ENCODE results near the gene DLG2.

The DLG2 gene

DNA sequence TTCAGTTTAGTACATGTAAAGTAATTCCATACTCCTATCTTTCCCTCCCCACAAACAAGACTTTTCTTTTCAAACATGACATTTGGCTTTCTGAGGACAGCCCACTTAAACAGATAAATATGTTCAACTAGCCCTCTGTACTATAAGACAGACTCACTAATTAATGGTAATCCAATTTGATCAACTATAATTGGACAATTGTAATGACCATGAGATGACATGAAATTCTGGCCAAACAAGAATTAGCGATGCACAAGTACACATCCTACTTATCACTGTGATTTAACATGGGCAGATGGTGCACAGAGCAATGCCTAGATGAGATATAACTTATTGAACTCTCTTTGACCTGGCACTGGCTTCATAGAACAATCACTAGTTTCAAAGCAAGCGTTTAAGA, 1307.3 kb downstream of the DLG2 start:
- TF ChIP-seq TCF12 (IDR thresholded peaks at IDR 0.05; ENCODE audit: low read depth) (no peak), TAF1 (IDR thresholded peaks at IDR 0.05; ENCODE audit: low read depth) (no peak), NFIC (IDR thresholded peaks at IDR 0.05) (no peak), EGR1 (IDR thresholded peaks at IDR 0.05) (no peak), EP300 (IDR thresholded peaks at IDR 0.05; ENCODE audit: borderline replicate concordance) (no peak), TEAD4 (IDR thresholded peaks at IDR 0.05) (no peak)
- TF ChIP-seq, protein P1, sequence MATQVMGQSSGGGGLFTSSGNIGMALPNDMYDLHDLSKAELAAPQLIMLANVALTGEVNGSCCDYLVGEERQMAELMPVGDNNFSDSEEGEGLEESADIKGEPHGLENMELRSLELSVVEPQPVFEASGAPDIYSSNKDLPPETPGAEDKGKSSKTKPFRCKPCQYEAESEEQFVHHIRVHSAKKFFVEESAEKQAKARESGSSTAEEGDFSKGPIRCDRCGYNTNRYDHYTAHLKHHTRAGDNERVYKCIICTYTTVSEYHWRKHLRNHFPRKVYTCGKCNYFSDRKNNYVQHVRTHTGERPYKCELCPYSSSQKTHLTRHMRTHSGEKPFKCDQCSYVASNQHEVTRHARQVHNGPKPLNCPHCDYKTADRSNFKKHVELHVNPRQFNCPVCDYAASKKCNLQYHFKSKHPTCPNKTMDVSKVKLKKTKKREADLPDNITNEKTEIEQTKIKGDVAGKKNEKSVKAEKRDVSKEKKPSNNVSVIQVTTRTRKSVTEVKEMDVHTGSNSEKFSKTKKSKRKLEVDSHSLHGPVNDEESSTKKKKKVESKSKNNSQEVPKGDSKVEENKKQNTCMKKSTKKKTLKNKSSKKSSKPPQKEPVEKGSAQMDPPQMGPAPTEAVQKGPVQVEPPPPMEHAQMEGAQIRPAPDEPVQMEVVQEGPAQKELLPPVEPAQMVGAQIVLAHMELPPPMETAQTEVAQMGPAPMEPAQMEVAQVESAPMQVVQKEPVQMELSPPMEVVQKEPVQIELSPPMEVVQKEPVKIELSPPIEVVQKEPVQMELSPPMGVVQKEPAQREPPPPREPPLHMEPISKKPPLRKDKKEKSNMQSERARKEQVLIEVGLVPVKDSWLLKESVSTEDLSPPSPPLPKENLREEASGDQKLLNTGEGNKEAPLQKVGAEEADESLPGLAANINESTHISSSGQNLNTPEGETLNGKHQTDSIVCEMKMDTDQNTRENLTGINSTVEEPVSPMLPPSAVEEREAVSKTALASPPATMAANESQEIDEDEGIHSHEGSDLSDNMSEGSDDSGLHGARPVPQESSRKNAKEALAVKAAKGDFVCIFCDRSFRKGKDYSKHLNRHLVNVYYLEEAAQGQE (IDR thresholded peaks at IDR 0.05; ENCODE audit: low read depth), result no peak

DNA sequence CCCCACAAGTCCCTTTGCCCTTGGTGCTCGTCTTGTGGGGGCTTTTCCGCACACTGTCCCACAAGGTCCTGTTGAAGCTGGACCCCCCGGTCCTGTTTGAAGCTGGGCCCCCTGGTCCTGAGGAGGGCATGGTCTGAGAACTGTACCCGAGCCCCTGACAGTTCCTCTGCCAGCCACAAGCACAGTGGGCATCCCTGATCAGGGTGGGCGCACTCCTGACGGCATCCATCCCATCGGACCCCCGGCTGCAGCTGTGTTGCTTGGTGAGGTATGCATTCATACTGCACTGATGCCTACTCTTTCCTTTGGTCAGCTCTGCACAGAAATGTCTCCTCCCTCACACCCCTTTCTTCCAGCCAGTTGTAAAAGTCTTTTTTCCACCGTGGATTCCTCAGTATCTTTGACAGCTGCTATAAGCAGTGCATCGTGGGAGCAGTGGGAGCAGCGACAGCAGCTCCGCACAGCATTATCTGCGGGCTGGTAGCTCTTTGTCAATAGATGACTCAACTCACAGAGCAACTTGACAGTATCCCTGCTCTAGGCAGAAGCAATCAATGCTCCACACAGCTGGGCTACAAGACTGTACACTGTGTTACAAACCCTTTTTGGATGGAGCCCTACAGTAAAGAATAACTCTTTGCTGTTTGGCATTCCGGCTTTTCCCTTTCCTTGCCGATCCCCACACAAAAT, 1310.1 kb downstream of the DLG2 start:
- no peak for TF ChIP-seq NFIC (IDR thresholded peaks at IDR 0.05)
- TF ChIP-seq FOXM1 (IDR thresholded peaks at IDR 0.05; ENCODE audit: borderline replicate concordance, low read depth), result no peak
- TF ChIP-seq YY1 (IDR thresholded peaks at IDR 0.05; ENCODE audit: low read depth), result no peak
- no peak for TF ChIP-seq RAD21 (IDR thresholded peaks at IDR 0.05; ENCODE audit: low read depth)
- no peak for TF ChIP-seq TAF1 (IDR thresholded peaks at IDR 0.05; ENCODE audit: low read depth)
- no peak for TF ChIP-seq EP300 (IDR thresholded peaks at IDR 0.05; ENCODE audit: borderline replicate concordance)
- TF ChIP-seq TCF12 (IDR thresholded peaks at IDR 0.05; ENCODE audit: low read depth), result no peak
- TF ChIP-seq EGR1 (IDR thresholded peaks at IDR 0.05), result no peak
- TF ChIP-seq, protein P1 (IDR thresholded peaks at IDR 0.05; ENCODE audit: low read depth), result no peak
- TF ChIP-seq, protein P2, sequence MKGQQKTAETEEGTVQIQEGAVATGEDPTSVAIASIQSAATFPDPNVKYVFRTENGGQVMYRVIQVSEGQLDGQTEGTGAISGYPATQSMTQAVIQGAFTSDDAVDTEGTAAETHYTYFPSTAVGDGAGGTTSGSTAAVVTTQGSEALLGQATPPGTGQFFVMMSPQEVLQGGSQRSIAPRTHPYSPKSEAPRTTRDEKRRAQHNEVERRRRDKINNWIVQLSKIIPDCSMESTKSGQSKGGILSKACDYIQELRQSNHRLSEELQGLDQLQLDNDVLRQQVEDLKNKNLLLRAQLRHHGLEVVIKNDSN (IDR thresholded peaks at IDR 0.05), result no peak
- TF ChIP-seq, protein P3, sequence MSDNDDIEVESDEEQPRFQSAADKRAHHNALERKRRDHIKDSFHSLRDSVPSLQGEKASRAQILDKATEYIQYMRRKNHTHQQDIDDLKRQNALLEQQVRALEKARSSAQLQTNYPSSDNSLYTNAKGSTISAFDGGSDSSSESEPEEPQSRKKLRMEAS (IDR thresholded peaks at IDR 0.05), result no peak
- no peak for TF ChIP-seq CEBPB (IDR thresholded peaks at IDR 0.05)
- no peak for TF ChIP-seq TEAD4 (IDR thresholded peaks at IDR 0.05)
- no peak for TF ChIP-seq ZBTB7A (IDR thresholded peaks at IDR 0.05; ENCODE audit: low read depth)
- TF ChIP-seq CREB1 (IDR thresholded peaks at IDR 0.05; ENCODE audit: low read depth), result no peak

DNA sequence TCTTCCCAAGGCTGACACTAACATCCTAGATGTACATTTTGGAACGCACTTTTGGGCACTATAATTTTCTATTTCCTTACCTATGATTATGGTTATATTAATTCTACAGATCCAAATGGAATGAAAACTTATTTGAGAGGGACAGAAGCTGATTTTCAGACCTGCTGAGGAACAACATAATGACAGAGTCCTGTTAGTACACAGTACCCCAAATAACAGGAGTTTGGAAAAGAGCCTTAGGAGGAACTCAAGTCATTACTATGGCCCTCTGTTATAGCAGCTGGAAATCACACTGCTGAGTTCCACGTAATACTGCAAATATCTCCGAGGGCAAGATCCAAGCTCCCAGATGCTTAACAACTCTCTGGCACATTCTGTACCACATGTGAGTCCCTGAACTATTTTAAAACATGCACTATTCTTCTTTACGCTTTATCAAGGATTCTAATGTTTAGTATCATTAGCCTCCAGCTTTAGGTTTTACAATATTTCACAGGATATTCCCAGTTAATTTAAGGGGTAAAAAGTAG, 1313.2 kb downstream of the DLG2 start:
- TF ChIP-seq ZBTB7A (IDR thresholded peaks at IDR 0.05; ENCODE audit: low read depth) (no peak), TCF12 (IDR thresholded peaks at IDR 0.05; ENCODE audit: low read depth) (no peak), TAF1 (IDR thresholded peaks at IDR 0.05; ENCODE audit: low read depth) (no peak), FOXM1 (IDR thresholded peaks at IDR 0.05; ENCODE audit: borderline replicate concordance, low read depth) (no peak), TEAD4 (IDR thresholded peaks at IDR 0.05) (no peak), CREB1 (IDR thresholded peaks at IDR 0.05; ENCODE audit: low read depth) (no peak), EGR1 (IDR thresholded peaks at IDR 0.05) (no peak), EP300 (IDR thresholded peaks at IDR 0.05; ENCODE audit: borderline replicate concordance) (no peak), YY1 (IDR thresholded peaks at IDR 0.05; ENCODE audit: low read depth) (no peak), RAD21 (IDR thresholded peaks at IDR 0.05; ENCODE audit: low read depth) (no peak), CEBPB (IDR thresholded peaks at IDR 0.05) (no peak), NFIC (IDR thresholded peaks at IDR 0.05) (no peak)
- TF ChIP-seq, protein P1 (IDR thresholded peaks at IDR 0.05; ENCODE audit: low read depth), result no peak
- TF ChIP-seq, protein P3 (IDR thresholded peaks at IDR 0.05), result no peak
- TF ChIP-seq, protein P2 (IDR thresholded peaks at IDR 0.05), result no peak

DNA sequence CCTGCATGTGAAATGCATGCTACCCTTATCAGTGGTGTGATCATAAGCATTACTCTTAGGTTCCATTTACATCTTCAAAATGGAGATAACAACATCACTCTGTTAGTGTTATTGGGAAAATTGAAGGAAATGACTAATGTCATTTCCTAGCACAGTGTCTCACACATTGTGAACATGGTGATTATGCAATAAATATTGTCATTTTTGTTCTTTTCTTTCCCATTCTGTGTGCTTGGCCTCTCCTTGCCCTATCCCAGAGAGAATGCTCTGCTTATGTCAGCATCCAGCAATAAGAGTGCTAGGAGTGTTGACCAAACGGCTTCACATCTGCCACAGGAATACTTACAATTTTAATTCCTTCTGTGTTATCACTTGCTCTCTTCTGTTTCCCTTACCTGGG, 1316.9 kb downstream of the DLG2 start:
- TF ChIP-seq RAD21 (IDR thresholded peaks at IDR 0.05; ENCODE audit: low read depth) (no peak), NFIC (IDR thresholded peaks at IDR 0.05) (no peak), TEAD4 (IDR thresholded peaks at IDR 0.05) (no peak), EP300 (IDR thresholded peaks at IDR 0.05; ENCODE audit: borderline replicate concordance) (no peak), TAF1 (IDR thresholded peaks at IDR 0.05; ENCODE audit: low read depth) (no peak), EGR1 (IDR thresholded peaks at IDR 0.05) (no peak), CREB1 (IDR thresholded peaks at IDR 0.05; ENCODE audit: low read depth) (no peak), CEBPB (IDR thresholded peaks at IDR 0.05) (no peak)
- TF ChIP-seq, protein P3 (IDR thresholded peaks at IDR 0.05), result no peak
- TF ChIP-seq, protein P2 (IDR thresholded peaks at IDR 0.05), result no peak
